GM18873 (cell line): ENCODE measurements around the gene ZNF662.
"Not testable (repeated sequence)": the region's sequence is repeated elsewhere in the genome, so short reads cannot be mapped to it uniquely, and the experiment has no call there.

Experiments used
- ATAC-seq: cut with Tn5 transposase; IDR thresholded peaks from one replicate; pipeline ENCODE4 v1.9.1; 2021; ENCODE audit warnings: mild to moderate bottlenecking, moderate library complexity, moderate number of reproducible peaks; ENCODE audit not compliant: unreplicated experiment, low FRiP score

ZNF662 gene

GRCh38 chr3:42906070-42906847 is at the start of gene ZNF662:
Gene ZNF662 (plus strand): TSS chr3:42906142. CDS start chr3:42908115, 1,973 bp downstream.
- no peak for ATAC-seq

GRCh38 chr3:42856544-42856943 is 49.4 kb upstream of the ZNF662 start:
- no peak for ATAC-seq

GRCh38 chr3:42864321-42864950 is 41.5 kb upstream of the ZNF662 start:
- no peak for ATAC-seq

- no peak for ATAC-seq
Measured at GRCh38 chr3:42865256-42865655, 40.7 kb upstream of the ZNF662 start.

DNA sequence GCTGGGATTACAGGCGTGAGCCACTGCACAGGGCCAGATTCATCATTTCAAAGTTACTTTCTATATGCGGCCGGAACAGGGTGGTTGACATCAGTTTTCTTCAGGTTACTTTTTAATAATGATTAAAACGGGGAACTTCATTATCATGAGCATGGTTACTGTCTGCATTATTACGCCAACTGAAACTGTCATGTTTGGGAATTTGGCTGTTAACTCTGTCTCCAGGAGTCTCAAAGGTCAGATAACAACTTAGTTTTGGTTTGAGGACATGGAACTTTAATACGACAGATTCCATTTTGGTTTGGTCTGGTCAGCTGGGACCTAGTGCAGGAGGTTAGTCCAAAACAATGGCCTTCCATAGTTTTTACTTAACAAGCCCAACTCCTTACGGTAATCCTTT is 38.8 kb upstream of the ZNF662 start:
- ATAC-seq, result no peak

- ATAC-seq, result no peak
Measured at GRCh38 chr3:42868841-42869240, 37.1 kb upstream of the ZNF662 start.

GRCh38 chr3:42871592-42872196 is 34.2 kb upstream of the ZNF662 start:
- ATAC-seq, result no peak

GRCh38 chr3:42872718-42873117 is 33.2 kb upstream of the ZNF662 start:
- ATAC-seq, result no peak

GRCh38 chr3:42873221-42873982 is 32.5 kb upstream of the ZNF662 start:
- ATAC-seq, result no peak

DNA sequence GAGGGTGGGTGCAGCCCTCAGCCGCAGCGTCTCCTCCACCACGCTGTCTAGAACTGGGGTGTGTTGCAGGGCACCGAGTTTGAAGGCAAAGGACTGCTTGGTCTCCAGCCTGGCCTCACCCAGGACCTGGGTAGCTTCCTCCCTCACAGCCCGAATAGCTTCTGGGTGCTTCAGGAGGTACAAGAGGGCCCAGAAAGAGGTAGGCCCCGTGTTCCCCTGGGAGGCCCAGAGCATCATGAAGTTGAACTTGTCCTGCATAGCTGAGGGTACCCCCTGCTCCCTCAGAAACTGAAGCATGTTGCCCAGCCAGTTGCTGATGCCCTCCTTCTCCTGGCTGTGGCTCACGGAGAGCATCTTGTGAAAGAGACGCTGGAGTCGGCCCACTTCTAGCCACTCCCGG is 31.2 kb upstream of the ZNF662 start:
- no peak for ATAC-seq

- no peak for ATAC-seq
Measured at GRCh38 chr3:42875325-42876151, 30.4 kb upstream of the ZNF662 start, which contains the start of gene CYP8B1. Gene CYP8B1 (minus strand): TSS chr3:42875879. CDS start chr3:42875816, 63 bp downstream.

GRCh38 chr3:42876401-42876800 is 29.5 kb upstream of the ZNF662 start:
- no peak for ATAC-seq

- ATAC-seq, result no peak
Measured at GRCh38 chr3:42876940-42877720, 28.8 kb upstream of the ZNF662 start.

- ATAC-seq, result no peak
Measured at GRCh38 chr3:42877881-42878280, 28.1 kb upstream of the ZNF662 start.

- no peak for ATAC-seq
Measured at GRCh38 chr3:42880183-42880582, 25.8 kb upstream of the ZNF662 start.

DNA sequence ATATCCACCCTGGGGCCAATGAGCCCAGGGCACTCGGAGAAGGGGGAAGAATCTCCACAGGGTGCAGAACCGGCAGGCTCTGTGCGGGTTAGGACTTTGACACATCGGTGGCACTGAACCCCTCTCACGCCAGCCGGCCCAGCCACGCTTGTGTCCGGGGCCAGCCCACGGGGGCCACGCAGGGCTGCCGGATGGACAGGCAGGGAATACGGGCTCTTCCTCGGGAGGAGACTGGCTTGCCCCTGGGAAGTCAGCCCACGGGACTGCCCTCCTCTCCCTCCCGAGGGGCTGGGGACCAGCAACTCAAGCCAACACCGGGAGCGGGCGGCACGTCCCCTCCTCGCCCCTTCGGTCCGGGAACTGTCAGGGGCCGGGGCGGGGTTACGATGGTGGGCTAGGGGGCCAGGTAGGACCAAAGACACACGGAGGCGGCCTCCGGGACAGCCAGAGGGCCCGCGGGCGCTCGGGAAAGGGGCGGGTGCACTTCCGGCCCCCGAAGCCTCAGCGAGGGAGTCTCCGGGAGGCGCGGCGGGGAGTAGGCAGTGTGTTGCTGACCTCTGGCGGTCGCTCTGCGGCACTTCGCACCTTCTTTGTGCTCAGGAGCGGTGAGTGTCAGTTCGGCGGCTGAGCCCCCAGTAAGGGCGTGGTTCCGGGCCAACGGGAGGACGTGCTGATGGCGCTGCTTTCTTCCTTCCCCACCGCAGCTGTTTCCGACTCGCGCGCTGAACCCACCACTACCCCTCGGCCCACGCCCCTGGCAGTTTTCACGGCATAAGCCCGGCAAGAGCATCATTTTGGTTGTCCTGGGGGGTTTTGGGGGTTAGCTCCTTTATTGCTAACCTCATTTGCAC is 25.1 kb upstream of the ZNF662 start:
- peak; percentile 90 for ATAC-seq

- not testable (repeated sequence) for ATAC-seq
Measured at GRCh38 chr3:42883251-42883930, 22.6 kb upstream of the ZNF662 start.

DNA sequence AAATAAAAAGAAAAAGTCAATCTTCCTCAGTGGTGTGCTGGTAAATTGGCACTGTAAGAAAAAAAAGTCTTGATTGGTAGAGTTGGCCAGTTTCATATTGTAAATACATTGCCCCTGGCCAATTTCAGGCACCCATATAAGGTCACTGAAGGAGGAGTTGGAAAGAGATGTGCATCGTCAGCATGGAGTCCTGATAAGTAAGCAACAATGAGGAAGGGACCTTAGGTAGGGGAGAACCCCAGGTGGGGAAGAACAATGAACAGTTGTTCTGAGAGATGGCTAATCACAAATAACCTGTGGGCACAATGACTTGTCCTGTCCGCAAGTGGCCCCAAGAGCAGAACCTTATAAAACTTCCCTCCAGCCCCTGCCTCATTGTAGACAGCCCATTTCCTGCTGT is 21.6 kb upstream of the ZNF662 start:
- no peak for ATAC-seq
